AG08395 (cell line): Measurements from ENCODE around the gene ARHGAP9.

Source experiments
- DNase-seq: peaks from one replicate; pipeline ENCODE4 v3.0.0; 2012; ENCODE audit warnings: mixed read lengths, low spot score

ARHGAP9 gene

DNA sequence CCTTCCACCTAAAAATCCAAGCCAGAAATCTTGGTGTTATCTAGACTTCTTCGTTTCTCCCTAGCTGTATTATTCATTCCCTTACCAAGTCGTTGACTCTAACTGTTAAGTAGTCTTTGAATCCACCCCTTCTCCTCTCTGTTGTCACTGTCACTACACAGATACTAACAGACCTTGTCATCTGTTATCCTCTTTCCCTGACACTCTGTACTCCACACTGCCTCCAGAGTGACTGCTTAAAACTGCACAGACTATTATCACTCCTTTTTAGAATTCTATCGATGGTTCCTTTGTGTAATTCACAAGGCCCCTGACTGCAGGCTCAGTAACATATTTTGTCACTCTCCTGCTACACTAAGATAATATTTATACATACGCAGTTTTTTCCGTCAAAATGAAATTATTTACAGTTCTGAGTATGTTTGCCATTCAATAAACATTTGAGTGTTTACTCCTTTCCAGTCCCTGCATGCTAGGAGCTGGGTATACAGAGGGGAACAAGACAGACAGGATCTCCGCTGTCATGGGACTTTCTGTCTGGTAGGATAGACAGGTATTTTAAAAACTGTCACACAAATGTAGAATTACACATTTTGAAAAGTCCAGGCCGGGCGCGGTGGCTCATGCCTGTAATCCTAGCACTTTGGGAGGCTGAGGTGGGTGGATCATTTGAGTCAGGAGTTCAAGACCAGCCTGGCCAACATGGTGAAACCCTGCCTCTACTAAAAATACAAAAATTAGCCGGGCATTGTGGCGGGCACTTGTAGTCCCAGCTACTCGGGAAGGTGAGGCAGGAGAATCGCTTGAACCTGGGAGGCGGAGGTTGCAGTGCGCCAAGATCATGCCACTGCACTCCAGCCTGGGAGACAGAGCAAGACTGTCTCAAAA is 12.0 kb upstream of the ARHGAP9 start:
- DNase-seq = no peak

DNA sequence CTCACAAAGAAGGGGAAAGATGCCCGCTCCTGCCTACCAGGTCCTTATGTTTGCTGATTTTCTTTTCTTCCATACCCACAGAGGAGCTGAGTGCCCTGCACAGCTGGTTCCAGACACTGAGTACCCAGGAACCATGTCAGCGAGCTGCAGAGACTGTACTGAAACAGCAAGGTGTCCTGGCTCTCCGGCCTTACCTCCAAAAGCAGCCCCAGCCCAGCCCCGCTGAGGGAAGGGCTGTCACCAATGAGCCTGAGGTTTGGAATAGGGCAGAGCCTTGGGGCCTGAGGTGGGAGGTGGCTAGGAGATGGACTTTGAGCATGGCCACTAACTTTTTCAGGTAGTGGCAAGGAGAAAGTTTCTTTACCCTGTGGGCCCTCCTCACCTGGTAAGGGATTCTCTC is 10.5 kb upstream of the ARHGAP9 start:
- no peak for DNase-seq

DNA sequence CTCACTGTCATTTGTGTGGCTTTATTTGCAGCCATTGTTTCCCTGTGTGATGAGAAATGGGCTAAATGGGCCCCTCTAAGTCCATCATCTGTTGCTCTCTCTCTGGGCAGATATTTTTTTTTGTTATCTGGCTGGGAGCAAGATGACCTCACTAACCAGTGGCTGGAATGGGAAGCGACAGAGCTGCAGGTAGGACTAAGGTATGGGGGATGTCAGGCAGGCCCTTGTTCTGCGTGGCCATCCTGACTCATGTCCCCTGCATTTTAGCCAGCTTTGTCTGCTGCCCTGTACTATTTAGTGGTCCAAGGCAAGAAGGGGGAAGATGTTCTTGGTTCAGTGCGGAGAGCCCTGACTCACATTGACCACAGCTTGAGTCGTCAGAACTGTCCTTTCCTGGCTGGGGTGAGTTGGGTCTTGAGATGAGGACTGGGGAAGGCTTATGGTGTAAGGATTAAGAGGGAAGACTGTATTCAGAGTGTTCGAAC is 9.5 kb upstream of the ARHGAP9 start:
- no peak for DNase-seq

DNA sequence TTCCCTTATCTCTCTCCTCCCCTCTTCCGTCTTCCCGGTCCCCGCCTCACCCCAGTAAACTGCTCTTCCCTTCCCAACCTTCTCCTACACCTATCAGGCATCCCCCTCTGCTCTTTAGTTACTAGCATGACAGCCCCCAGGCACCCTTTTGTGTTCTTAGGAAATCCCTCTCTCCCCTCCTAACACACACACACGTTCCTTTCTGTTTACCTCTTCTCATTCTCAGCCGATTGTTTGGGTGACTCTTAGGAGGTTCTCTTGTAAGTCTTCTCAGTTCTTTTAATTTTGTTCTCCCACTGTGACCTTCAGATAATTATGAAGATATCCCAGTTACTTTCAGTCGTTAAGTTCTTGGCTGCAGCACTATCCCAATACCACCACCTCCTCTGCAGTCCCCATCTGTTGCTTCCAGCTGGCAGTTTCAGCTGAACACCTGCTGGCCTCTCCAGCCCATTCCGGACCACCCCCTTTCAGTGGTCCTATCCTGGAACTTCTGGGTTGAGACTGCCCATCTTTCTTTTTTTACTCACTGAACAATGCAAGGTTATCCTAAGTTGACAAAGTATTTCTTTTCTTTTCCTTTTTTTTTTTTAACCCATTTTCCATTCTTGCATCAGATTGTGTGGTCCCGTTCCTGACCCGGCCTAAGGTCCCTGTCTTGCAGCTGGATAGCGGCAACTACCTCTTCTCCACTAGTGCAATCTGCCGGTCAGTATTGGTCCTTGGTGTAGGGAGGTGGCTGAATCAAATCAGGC is 8.9 kb upstream of the ARHGAP9 start:
- no peak for DNase-seq

DNA sequence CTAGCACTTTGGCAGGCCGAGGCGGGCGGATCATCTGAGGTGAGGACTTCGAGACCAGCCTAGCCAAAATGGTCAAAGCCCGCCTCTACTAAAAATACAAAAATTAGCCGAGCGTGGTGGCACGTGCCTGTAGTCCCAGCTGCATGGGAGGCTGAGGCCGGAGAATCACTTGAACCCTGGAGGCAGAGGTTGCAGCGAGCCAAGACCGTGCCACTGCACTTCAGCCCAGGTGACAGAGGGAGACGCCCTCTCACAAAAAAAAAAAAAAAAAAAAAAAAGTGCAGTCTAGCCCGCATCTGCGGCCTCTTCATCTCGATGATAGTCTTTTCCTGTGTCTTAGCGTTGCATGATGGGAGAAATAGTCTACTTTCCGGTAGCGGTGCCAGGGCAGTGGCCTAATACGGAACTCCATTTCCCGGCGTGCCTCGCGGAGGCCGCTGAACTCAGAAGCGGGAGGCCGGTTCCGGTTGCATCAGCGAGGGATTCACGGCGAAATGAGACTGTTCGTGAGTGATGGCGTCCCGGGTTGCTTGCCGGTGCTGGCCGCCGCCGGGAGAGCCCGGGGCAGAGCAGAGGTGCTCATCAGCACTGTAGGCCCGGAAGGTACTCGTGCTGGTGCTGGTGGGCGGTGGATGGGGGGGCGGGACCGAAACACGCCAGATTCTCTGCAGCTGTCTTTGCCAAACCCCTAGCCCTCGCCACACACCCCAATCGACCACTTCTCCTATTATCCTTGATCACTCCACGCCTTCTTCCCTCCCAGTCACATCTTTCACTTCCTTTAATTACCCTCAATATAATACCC is 8.1 kb upstream of the ARHGAP9 start, which contains the start of gene MARS1:
TSS of gene MARS1 (plus strand) at position 472 of the 805 bp plus-strand sequence. CDS start at position 495, 23 bp downstream.
- DNase-seq = peak; percentile 95

DNA sequence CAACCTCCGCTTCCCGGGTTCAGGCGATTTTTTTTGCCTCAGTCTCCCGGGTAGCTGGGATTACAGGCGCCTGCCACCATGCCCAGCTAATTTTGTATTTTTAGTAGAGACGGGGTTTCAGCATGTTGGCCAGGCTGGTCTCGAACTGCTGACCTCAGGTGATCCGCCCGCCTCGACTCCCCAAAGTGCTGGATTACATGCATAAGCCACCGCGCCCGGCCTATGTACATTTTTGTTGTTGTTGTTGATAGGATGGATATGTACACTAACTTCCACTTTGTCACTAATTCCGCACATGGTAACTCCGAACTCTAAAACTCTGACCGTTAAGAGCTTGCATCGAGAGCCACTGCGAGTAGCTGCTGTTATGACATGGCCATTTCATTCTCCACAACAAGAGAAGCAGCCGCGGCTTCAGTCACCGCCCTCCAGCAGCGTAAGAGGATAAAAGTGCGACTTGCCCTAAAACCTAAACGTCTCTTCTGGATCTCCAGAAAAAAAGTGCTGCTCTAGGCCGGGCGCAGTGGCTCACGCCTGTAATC is 7.5 kb upstream of the ARHGAP9 start:
- DNase-seq = no peak

DNA sequence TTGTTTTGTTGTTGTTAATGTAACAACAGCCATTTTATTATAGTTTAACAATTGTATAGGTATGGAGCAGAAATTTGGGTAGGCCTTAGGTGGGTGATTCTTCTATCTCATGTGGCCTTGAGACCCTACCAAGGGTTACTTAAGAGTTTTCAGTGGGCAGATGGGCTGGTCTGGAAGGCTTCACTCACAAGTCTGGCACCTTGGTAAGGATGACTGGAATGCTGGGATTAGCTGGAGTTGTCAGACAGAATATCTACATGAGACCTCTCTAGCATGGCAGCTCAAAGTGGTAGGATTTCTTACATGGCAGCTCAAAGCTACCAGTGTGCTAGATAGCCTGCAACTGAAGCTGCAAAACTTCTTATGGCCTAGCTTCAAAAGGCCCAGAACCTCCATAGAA is 6.0 kb upstream of the ARHGAP9 start:
- DNase-seq = no peak

DNA sequence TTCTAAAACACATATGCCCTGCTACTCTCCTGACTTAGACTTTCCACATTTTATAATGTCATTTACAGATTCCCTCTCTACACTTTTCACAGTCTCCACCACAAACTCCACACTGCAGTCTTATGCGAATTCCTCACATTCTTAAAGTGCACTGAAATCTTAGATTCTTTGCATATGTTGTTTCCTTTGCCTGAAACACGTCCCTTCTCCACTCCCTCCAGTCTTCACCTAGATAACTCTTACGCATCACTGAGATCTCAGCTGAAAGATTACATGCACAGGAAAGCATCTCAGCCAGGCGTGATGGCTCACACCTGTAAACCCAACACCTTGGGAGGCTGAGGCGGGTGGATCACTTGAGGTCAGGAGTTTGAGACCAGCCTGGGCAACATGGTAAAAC is 3.8 kb upstream of the ARHGAP9 start:
- peak; percentile 47 for DNase-seq

DNA sequence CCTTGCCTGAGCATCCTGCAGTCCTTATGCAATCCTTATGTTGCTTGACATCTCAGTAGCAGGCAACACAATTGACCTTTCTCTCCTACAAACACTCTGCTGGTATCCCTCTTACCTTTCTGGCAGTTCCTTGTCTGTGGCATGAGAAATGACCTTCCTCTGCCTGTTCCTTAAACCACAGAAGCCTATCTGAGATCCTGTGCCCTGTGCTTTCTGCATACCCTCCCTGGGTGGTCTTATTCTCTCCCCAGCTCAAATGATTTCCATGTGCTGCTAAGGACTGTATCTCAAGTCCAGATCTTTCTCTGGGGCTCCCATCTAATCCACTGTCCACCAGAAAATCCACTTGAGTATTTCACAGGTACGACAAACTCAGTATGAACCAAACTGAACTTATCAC is 2.0 kb upstream of the ARHGAP9 start:
- DNase-seq = no peak

DNA sequence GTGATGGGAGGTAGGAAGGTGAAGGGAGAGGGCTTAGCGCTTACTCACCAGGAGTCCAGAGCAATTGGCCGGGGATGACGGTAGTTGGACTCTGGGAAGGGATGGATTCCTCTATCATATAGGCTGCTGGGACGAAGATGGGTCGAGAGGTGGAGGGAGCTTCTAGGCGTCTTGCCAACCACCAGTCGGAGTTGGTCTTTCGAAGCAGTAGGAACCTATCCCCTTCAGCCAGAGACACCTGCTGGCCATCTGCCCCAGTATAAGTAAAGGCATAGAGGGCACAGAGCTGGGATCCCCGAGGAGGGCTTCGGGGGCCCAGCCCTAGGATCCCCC is 657 bp downstream of the ARHGAP9 start:
- no peak for DNase-seq

DNA sequence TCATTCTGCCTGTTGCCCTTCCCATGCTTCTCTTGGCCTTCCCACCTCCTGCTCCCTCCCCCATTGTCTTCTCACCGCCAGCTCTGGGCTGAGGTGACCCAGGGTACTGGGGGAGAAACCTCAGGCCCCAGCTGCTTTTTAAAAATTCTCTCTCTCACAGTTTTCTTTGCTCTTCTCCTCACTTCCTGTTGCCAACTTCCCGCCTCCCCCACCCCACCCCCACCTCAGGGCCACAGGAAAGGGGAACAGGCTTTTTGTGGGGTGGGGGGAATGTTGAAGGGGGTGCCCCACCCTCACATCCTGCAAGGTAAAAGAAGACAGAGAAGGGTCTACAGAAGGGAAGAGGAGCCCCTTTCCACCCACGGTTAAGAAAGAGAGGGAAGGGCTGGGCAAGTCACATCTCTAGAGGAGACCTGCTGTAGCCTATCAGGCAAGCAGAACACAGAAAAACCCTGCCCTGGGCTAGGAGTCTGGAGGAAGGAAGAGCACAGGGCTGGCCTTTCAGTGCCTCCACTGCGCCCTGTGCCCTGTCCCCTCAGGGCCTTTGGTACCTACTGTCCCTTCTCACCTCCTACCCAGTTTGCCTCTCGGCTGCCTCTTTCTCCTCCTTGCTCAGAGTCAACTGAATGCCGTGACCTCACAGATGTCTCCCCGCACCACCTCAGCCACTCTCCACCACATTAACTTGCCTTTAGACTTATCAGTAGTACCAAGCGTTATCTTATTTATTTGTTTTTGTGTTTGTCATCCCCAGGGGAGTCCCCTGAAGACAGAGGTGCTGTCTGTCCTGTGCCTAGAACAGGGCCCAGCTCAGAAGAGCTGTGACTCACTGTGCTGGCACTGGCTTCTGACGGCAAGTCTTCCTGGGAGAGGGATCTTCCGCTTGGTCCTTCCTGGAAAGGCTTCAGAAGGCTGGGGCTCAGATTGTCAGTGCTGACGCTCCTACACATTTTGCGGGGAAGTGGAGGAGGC is 1.7 kb downstream of the ARHGAP9 start:
- no peak for DNase-seq

DNA sequence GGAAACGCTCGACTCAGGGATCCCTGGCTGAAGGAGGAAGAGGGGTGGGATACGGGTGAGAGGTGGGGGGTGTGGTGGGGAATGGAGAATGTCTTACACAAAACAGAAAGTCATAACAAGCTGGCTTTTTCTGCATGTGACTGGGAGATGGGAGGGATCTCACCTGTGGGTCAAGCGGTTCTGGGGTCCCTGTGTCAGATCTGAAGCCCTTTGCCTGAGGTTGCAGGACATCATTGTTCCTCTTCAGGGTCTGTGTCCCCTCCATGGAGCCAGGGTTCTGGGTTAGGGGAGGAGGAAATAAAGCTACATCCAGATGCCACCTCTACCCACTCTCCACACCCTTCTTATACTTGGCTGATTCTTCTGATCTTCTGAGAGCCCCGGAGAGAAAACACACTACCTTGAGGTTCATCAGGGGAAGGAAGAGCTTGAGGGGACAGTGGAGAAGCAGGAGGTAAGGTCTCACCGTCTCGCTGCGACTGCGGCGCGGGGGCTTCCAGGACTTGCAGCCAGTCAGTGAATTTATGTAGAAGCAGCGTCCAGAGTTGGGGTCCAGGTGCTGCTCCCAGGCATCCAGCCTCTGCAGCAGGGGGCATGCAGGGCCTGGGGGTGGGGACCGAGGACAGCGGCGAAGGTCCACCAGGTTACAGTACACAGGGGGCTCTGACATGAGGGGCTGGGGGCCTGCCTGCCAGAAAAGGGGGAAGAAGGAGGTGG is 2.5 kb downstream of the ARHGAP9 start:
- DNase-seq = no peak

DNA sequence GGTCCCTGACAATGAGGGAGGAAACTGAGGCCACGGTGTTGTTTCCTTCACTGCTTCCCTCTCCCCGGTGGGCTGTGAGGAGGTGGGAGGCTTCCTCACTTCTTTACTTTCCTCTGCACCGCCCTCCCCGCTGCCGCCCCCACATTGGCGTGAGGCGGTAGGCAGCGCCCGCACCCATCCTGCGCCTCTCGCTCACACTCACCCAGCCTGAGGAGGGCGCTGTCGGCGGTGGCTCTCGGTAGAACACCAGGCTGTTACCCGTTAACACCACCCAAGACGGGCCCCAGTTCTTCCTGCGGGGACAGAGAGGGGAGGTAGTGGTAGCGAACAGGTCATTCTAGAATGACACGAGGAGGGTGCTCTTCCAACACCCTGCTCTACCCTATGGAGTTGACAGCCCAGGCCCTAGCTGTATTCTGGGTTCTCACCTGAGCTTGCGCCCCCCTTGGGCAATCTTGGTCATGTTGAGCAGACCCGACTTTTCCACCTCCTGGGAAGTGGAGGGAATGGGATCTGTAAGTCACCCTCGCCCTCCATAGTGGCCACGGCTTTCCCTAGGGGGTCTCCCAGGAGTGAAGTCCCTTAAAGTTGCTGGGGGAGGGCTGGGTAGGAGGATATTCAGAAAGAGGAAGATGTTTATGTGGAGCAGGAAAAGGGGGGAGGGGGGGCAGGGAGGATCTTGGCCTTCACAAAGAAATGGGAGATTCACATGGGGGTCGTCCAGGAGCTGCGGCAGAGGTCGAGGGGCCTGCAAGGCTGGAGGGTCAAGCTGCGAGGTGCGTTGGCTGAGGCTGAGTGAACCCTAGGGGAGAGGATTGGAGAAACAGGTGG is 3.3 kb downstream of the ARHGAP9 start:
- DNase-seq = no peak

DNA sequence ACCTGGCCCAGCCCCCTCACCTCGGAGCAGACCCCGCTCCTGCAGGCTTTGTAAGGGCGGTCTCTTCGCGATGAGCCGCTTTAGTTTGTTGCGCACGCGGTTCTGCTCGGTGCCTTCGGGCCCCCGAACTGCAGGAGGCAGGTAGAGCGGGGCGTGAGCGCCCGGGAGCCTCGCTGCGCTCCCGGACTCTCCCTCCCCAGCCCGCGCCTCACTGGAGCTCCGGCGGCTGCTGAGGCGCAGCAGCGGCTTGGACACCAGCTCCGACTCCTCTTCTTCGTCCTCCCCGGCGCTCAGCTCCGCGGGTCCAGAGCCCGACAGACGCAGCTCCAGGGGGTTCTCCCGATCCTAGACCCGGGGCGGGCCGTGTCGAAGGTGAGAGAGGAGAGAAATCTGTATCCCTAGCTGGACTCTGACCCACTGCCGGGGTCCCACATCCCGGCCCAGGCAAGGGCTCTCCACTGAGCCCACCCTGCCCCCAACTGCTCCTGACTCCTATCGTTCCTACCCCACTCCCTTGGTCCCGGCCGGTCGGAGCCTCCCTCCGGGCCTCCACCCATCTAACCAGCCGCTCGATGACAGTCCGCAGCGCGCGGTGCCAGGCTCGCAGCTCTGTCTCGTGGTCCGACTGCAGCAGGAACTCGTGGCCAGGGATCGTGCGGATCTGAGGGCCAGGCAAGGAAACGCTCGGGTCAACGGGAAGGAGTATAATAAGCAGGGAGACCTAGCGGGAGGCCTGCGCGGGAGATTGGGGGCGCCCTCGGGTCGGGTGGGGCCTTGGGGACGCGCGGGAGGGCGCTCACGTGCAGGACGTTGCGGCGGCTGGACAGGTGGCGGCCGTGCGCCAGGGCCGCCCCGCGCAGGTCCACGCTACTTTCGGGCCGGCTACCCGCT is 4.2 kb downstream of the ARHGAP9 start:
- peak; percentile 52 for DNase-seq

DNA sequence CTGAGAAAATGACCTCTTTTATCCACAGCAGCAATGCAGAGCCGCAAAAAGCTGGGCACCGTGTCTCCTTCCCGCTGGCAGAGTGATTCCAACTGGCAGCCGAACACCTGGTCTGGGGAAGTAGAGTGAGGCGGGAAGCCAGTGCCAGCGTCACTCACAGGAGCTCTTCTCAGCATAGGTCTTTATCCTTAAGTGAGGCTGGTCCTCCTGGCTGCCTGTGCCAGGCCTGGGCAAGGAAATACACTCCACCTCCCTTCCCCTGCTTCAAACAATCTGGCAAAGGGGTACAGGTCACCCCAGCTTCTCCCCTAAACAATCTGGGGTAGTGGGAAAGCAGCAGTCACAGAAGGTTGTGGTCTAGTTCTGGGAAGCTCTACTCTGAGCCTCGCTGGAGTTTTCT is 4.8 kb downstream of the ARHGAP9 start:
- no peak for DNase-seq

DNA sequence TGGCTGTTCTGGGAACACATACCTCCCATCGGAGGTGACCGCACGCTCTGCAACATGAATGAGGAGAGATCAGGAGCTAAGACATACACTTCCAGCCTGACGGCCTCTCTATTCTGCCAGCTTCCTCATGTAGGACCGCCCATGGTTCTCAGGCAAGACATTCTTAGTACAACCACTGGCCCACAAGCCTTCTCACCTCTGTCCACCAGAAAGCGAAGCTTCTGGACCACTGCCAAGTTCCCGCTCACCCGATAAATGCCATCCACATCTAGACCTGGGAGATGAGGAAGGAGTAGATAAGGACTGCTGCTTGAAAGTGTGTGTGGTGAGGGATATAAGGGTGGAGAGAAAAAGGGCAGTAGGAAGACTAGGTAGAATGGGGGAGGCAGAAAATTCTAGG is 5.2 kb downstream of the ARHGAP9 start:
- no peak for DNase-seq

DNA sequence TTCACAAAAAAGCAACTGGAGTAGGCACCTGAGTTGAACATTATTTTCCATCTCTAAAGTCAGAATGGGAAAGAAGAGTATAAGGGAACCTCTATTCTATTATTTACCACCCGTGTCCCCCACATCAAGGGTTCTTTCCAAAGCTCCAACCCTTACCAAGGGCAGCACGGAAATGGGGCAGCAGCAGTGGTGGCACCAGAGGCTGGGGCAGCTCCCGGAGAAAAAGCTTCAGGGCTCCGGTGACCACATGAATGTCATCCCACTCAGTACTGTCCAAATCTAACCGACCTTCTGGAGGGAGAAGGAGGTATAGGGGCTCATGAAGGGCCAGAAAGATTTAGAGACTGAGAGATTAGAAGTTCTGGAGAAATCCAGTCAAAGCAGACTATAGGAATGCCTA is 5.8 kb downstream of the ARHGAP9 start:
- DNase-seq = no peak

DNA sequence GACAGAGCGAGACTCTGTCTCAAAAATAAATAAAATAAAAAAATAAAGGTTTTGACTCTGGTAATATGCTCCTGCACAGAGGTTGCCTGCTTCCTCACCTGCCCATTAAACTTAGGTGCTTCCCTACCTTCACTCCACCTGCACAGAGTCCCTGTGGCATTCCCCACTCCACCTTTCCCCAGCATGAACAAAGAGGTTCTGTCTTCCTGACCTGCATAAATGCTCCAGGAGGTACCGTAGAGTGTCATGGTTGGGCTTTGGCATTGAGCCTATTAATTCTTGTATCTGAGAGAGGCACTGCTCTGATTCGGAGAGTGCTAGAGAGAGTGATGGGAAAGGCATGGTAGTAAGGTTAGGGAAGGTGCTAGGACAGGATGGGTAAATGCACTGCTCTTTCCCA is 6.3 kb downstream of the ARHGAP9 start:
- no peak for DNase-seq
